Stimulated activated CD4-positive, alpha-beta T cell treated with anti-CD3 and anti-CD28 coated beads, Interleukin-2, amount 100 ng/mL, for 24 hours (primary cell): ENCODE results near the gene ACSM6.
"Not testable (repeated sequence)": the region's sequence is repeated elsewhere in the genome, so short reads cannot be mapped to it uniquely, and the experiment has no call there.

Source experiments
- DNase-seq, 2 donors: peaks; one replicate each; pipeline ENCODE4 v3.0.0-alpha.2; 2020

Gene ACSM6

DNA sequence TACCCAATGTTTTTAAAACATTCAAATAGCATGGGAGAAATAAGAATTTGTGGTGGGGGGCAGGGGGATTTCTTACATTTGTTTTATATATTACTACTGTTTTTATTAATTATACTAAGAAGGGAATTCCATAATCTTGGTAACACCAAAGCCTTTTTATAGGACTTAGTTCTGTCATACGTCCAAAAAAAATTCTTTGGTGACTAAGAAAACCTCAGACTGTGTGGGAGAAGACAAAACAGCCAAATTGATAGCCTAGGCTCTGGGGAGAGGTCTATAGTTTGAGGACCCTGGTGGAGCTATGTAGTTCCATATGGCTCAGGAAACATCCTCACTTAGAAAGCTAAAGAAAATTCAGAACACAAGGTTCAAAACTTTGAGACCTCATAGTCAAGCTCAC, 23.4 kb downstream of the ACSM6 start:
- DNase-seq = no peak

GRCh38 chr10:95220539-95220938, 26.5 kb downstream of the ACSM6 start:
- DNase-seq = no peak

DNA sequence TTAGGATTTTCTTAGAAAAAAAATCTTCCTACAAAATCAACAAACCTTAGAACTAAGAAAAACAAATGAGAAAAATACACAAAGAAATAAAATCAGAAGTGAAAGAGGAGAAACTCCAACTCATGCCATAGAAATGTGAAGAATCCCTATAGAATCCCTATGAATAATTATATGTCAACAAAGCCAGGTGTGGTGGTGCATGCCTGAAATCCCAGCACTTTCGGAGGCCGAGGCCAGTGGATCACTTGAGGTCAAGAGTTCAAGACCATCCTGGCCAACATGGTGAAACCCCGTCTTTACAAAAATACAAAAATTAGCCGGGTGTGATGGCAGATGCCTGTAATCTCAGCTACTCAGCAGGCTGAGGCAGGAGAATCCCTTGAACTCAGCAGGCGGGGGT, 27.1 kb downstream of the ACSM6 start:
- no peak for DNase-seq

- no peak for DNase-seq
Observed at GRCh38 chr10:95225136-95225535, 31.1 kb downstream of the ACSM6 start.

- not testable (repeated sequence) for DNase-seq
Observed at GRCh38 chr10:95228934-95229723, 35.1 kb downstream of the ACSM6 start.

DNA sequence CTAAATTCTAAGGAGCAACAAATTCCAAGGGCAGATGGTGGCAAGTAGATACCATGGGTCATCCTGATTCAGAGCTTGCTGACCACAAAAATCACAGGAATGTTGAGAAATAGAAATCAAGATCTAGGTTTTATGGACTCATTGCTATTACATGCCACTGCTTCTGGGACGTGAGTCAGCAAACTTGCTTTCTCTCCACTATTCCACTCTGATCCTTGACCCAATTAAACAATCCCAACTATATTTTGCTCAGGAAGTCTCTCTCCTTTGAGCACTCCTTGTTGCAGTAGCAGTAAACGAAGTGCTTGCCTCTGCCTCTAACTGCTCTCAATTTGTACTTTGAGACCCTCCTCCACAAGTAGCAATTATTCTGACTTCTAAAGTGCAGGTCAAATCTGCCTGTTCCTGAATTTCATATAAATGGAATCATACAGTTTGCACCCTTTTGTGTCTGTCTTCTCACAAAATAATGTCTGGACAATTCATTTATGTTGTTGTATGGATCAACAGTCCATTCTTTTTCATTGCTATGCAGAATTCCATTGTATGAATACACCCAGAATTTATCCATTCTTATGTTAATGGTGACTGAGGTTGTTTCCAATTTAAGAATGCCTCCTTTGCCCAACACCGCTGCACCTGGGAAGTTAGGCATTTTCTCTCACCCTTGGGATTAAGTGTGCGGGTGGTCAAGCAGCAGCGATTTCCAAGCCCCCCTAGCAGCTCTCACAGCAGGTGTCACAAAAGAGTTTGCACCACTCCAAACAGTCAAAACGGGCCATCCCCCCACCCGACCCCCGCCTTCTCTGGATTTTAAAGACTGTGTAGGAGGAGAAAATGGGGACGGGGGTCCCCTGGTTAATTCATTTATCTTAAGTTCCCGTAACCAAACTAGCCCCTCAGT, 35.9 kb downstream of the ACSM6 start:
- no peak for DNase-seq

GRCh38 chr10:95230677-95231586, 36.9 kb downstream of the ACSM6 start:
- DNase-seq = peak; percentile 31 to 59

- DNase-seq = no peak
Observed at GRCh38 chr10:95233377-95234034, 39.5 kb downstream of the ACSM6 start.

DNA sequence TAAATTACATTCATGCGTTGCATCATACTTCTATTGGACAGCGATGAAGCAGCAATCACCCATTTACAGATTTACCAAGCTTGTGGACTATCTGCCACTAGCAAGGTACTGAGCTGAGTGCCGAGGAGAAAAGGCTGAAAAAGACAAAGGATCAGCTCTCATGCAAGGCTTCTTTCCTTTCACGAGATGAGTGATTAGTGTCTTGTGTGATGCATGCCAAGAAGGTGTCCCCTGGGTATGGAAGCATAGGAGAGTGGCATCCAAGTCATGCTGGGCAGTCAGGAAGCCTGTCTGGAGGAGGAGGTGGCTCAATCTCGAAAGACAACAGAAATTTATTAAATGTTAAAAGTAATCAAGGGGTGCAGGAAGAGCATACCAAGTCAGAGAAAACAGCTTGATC, 40.9 kb downstream of the ACSM6 start:
- no peak for DNase-seq

GRCh38 chr10:95235676-95236067, 41.6 kb downstream of the ACSM6 start:
- DNase-seq = no peak

- DNase-seq = peak in 1 of 2 donors; percentile 22
Observed at GRCh38 chr10:95236068-95236903, 42.2 kb downstream of the ACSM6 start.

DNA sequence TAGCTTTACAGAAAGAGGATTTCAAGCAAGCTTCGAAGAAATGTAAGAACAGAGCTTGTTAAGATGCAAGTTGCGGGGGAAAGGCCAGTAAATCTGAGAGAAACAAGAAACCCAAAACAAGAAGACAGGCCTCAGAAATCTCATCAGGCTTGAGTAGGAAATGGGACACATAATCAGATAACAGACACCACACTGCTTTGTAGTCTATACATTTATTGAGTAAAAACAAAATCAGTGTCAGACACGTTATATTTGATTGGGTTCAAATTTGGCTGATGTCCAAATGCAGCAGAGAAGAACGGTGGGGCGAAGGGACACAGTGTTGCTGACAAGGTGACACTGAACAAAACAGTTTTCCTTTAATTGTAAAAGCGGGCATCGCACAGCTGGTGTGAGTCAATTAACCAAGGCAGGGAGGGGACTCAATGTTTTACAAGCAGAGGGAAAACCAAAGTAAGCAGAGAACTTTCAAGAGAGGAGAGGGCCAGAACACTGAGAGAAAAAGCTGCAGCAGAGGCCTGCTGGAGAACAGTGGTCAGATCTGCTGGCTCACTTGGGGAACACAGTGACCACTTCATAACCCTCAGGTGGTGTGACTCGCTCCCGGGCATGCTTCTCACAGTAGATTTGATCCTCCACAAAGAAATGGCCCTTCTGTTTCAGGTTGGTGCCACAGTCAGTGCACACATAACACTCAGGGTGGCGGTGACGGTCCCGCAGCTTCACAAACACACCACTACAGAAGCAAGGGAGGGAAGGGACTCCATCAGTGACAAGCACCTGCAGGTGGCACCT, 43.5 kb downstream of the ACSM6 start:
- DNase-seq = no peak

- DNase-seq = not testable (repeated sequence)
Observed at GRCh38 chr10:95240096-95240495, 46.1 kb downstream of the ACSM6 start.

DNA sequence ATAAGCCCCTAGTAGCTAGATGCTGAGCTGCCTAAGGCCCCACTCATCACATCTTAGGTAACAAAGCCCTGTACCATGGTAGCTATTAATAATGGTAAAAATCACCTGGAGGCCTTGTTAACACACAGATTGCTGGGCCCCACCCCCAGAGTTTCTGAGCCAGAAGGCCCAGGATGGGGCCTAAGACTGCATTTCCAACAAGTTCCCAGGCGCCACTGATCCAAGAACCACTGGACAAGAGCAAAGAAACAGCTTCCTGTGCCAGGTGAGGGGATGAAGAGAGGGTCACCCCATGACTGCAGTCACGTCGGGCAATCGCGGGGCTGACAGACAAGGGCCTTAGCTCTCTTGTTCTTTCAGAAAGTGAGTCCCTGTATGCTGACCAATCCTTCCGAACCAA, 46.8 kb downstream of the ACSM6 start:
- no peak for DNase-seq

DNA sequence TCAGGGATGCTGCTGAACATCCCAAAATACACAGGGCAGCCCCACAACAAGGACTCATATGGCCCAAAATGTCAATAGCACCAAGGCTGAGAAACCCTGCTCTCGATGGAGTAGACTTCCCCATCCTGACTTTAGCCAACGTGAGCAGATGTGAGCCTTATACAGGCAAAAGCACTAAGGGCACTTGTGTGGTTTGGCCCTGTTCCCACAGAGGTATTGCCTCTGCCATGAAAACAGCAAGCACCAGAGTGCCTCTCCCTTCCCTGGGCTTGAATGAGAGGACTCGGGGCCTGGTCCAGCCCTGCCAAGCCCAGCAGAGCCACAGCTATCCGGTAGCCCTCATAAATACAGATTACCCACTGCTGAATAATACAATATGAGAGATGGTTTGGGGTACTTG, 47.5 kb downstream of the ACSM6 start:
- no peak for DNase-seq

DNA sequence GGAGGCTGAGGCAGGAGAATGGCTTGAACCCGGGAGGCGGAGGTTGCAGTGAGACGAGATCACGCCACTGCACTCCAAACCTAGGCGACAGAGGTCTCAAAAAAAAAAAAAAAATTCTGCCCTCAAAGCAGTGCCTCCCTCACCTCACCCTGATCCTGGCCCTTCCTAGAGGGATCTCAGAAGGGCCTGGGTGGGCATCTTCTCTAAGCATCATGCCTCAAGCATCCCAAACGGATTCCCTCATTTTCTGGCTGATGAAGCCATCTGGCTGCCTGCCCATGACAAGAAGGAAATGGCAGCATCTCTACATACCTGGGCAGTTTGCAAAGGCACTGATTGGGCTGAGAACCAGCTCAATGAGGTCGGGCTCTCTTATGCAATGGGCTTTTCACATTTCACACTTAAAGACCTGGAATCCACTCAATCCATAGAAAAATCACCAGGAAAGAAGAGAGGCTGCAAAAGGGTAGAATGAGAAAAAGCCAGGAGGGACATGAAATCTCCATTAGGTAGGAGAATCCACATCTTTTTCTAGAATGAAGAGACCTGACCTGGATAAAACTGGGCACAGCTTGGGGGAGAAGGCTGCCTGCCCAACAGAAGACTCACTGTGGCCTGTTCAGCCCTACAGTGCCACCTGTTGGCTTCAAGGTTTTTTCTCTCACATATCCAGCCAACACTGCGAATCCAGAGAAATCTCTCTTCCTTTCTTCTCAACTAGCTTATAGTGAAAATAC, 48.7 kb downstream of the ACSM6 start:
- DNase-seq = peak; percentile 27 to 28

DNA sequence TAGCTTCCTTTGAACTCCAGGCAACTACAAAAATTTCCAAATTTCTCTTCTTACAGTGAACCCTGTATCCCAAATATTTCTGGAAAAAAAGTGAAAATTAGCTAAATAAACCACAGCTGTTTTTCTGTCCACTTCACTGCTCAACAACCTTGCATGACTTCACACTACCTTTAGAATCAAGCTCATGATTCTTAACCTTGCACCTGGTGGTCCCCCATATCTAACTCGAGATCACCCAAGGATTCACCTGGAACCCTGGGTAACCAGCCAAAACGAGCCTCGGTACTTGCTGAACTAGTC, 49.2 kb downstream of the ACSM6 start:
- DNase-seq = no peak

DNA sequence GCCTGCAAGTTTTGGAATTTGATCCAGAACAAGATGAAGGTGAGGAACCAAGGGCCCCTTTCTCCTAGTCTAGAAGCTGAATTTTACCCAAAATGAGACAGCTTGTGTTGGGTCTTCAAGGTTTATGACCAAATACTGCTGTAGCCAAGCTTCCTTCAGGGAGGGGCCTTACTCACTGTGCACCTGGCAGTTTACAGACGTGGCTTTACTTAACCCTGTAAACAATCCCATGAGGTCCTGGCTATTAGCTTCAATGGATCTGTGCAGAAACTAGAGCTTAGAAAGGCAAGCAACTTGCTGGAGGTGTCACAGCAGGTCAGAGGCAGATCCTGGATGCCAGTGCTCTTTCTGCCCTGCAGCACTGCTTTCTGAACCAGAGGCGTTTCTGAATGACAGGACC, 50.1 kb downstream of the ACSM6 start:
- no peak for DNase-seq

DNA sequence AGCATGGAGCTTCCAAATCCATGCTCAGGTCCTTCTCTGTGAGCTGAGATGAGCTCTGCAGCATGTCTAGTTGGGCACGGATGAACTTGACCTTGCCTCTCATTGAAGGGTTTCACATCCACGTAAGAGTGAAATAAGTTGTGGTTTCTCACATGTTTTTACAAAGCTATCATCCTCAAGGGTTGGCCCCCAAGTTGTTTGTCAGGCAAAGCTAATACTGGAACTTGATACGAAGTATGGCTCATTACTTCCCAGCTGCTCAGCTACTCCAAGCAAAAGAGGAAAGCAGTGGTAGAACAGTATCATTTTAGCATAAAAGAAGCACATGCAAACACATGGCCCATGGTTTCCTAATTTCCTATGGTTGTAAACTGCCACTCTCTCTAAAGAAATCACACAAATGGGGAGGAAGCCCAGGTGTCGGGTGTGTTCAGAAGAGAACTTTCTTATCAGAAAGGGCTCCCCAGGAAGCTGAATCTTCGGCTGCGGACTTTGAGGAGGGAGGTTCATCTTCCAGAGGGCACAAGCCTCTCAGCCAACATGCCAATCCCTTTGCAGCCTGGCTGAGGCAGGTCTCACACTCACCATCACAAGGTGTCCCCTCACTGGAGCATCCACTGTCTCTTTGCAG, 51.5 kb downstream of the ACSM6 start:
- DNase-seq = no peak
